ENCODE results near the gene GTF3C2. TPM values are rescaled to one million over a fixed set of nuclear protein-coding genes. Genes with fewer than 3 reads are reported as not detected.

The GTF3C2 gene
- total and polyA plus RNA-seq, 11 donors = 17.8 to 42.6 (median 24.1) TPM

DNA sequence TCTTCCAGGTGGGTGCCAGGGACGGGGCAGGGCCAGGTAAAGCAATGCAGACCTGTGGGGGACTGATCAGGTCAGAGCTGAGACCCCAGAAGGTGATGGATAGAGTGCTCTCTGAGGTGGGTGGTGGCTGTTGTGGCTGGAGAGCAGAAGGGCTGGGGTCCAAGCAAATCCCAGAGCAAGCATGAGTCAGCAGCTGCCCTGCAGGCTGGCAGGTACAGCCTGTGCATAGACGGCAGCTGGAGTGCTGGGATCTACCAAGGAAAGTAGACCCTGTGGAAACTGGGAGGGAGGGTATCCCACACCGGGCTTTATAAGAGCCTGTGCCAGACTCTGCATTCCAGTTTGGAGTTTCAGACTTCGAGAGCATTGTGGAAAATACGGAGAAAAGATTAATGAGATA is 73.7 kb downstream of the GTF3C2 start:
- ATAC-seq (peak; percentile 61 to 74 (median 70)), DNase-seq (peak in 3 of 5 donors; percentile 50 to 71 (median 58))
- Histone ChIP-seq H3K9me3 (no peaks in the 10 kb centered on the region), H3K4me1 (peaks cover 0 to 38% (median 11%) of the 10 kb centered on the region in 12 donors), H3K27me3 (peaks cover 0 to 7% (median 0%) of the 10 kb centered on the region in 9 donors), H3K36me3 (no peaks in the 10 kb centered on the region), H3K27ac (peak overlapping the region; percentile 74 to 99 (median 90)), H3K4me3 (peak overlapping the region; percentile 32 to 68 (median 54))
- peak in 1 of 2 donors; percentile 40 for TF ChIP-seq POLR2A (IDR thresholded peaks at IDR 0.05)
- TF ChIP-seq, protein P1, sequence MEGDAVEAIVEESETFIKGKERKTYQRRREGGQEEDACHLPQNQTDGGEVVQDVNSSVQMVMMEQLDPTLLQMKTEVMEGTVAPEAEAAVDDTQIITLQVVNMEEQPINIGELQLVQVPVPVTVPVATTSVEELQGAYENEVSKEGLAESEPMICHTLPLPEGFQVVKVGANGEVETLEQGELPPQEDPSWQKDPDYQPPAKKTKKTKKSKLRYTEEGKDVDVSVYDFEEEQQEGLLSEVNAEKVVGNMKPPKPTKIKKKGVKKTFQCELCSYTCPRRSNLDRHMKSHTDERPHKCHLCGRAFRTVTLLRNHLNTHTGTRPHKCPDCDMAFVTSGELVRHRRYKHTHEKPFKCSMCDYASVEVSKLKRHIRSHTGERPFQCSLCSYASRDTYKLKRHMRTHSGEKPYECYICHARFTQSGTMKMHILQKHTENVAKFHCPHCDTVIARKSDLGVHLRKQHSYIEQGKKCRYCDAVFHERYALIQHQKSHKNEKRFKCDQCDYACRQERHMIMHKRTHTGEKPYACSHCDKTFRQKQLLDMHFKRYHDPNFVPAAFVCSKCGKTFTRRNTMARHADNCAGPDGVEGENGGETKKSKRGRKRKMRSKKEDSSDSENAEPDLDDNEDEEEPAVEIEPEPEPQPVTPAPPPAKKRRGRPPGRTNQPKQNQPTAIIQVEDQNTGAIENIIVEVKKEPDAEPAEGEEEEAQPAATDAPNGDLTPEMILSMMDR (IDR thresholded peaks at IDR 0.05) = no peak
- intact Hi-C loops (cut with DNase I) = loop anchor here in 7 of 10 donors (5.0 to 10.0 kb wide), 6 partner anchors 36 to 321 kb away; no protein-coding TSS in a partner anchor
- 19 to 37% (median 27%) methylated on average over 5 of the region's 5 CpGs for WGBS, 4 donors

DNA sequence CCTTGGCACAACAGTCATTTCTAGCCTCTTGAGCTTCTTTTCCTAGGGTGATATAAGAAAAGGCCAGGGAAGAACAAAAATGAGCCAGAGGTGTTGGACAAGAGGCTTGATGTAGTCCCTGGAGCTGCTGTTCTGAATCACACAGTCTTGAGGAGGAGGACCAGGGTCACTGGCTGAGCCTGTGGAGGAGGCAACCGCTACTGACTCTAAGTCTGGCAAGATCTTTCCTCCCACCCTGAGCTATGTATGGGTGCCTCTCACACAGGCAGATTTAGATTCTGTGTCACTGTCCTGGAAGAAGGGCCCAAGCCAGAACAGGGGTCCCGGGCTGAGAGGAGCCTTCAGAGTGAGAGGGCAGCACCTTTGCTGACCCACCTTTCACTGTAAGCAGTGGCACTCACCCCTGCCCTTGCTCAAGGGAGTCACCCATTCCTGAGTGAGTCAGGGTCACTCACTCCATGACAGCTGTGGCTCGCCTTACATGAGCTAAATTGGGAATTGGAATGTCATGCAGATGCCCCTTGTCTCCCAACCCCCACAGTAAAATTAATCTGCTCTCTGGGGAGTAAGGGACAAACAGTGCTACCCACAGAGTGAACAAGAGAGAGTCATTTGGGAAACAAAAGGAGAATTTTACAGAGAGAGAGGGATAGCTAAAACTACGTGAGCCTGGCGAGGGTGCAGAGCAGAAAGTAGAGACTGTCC is 74.6 kb downstream of the GTF3C2 start, which contains the start of gene TRIM54:
TSS of gene TRIM54 (plus strand) at position 575 of the 705 bp plus-strand sequence. CDS start 303 bp downstream, outside the sequence.
- no peaks in the 10 kb centered on the region for H3K36me3 ChIP-seq
- peak within 1 kb of the TSS; percentile 74 to 99 (median 90) for H3K27ac ChIP-seq
- 23 to 36% (median 32%) methylated on average over 5 of the region's 5 CpGs for WGBS, 4 donors
- H3K4me1 ChIP-seq = peaks cover 0 to 32% (median 10%) of the 10 kb centered on the region in 12 donors
- peak within 1 kb of the TSS; percentile 32 to 68 (median 54) for H3K4me3 ChIP-seq
- no peaks in the 10 kb centered on the region for H3K9me3 ChIP-seq
- TF ChIP-seq POLR2A (IDR thresholded peaks at IDR 0.05) = peak in 1 of 2 donors; percentile 56
- TF ChIP-seq, protein P1 (IDR thresholded peaks at IDR 0.05) = no peak
- ATAC-seq (peak; percentile 83 to 90 (median 88)), DNase-seq (peak in 3 of 5 donors; percentile 53 to 77 (median 69))
- peaks cover 0 to 7% (median 0%) of the 10 kb centered on the region in 9 donors for H3K27me3 ChIP-seq
- intact Hi-C loops (cut with DNase I) = loop anchor here in 9 of 10 donors (2.0 to 10.0 kb wide), 11 partner anchors 17 to 321 kb away; partner anchors contain the start of gene SLC30A3 (in 1 of the 9)

DNA sequence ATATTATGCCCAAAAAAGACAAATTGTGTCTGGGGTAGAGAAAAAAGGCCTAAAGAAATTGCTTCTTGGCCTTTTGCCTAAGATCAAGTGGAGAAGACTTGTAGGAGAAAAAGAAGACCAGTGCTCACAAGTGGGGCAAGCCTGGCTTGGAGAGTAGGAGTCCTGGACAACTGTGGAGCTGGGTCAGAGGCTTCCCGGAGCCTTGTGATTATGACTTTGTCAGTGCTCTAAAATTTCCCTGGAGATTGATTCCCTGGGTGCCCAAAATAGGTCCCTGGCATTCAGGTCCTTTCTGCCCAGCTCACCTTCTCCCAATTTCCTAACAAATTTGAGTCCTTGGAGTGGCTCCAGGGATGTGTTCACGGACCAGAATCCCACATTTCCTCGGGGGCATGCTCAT is 75.1 kb downstream of the GTF3C2 start:
- Histone ChIP-seq H3K4me1 (peaks cover 0 to 26% (median 10%) of the 10 kb centered on the region in 12 donors), H3K27ac (peak overlapping the region; percentile 74 to 99 (median 90)), H3K4me3 (no peak overlapping the region), H3K36me3 (no peaks in the 10 kb centered on the region), H3K9me3 (no peaks in the 10 kb centered on the region), H3K27me3 (peaks cover 0 to 7% (median 0%) of the 10 kb centered on the region in 9 donors)
- TF ChIP-seq, protein P1 (IDR thresholded peaks at IDR 0.05) = no peak
- TF ChIP-seq POLR2A (IDR thresholded peaks at IDR 0.05) = no peak
- intact Hi-C loops (cut with DNase I) = loop anchor here in 9 of 10 donors (2.0 to 10.0 kb wide), 11 partner anchors 17 to 321 kb away; partner anchors contain the start of gene SLC30A3 (in 1 of the 9)
- ATAC-seq = peak; percentile 2 to 27 (median 8)
- WGBS, 4 donors = 36 to 58% (median 50%) methylated on average over 3 of the region's 3 CpGs
- peak in 1 of 5 donors; percentile 27 for DNase-seq

DNA sequence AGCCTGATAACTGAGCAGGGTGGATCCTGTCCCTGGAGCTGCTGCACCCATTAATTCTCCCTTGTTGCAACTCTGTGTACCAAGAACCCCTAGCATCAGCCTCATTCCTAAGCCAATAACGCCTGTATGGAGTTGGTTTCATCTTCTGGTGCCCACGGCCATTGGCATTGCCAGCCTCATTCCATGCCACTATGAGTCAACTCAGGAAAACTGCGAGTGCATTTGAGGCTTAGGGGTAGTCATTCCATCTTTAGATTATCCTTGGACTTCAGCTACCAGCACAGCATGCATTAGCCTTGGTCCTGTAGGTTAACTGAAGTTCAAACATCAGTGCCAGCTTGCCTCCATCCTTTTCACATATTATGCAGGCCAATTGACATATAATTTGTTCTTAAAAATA is 75.7 kb downstream of the GTF3C2 start:
- Histone ChIP-seq H3K4me3 (no peak overlapping the region), H3K9me3 (no peaks in the 10 kb centered on the region), H3K27ac (peak overlapping the region; percentile 74 to 99 (median 90)), H3K4me1 (peaks cover 0 to 25% (median 10%) of the 10 kb centered on the region in 12 donors), H3K27me3 (peaks cover 0 to 7% (median 0%) of the 10 kb centered on the region in 9 donors), H3K36me3 (no peaks in the 10 kb centered on the region)
- ATAC-seq (no peak), DNase-seq (peak in 1 of 5 donors; percentile 3)
- no peak for TF ChIP-seq POLR2A (IDR thresholded peaks at IDR 0.05)
- TF ChIP-seq, protein P1 (IDR thresholded peaks at IDR 0.05) = no peak
- intact Hi-C loops (cut with DNase I) = loop anchor here (1.0 to 10.0 kb wide), 12 partner anchors 16 to 320 kb away; partner anchors contain the start of gene SLC30A3 (in 1 of the 10)
- 76 to 88% (median 79%) methylated on average over 3 of the region's 3 CpGs for WGBS, 4 donors

Data from heart left ventricle (tissue), 16 donors.